HepG2 (cell line): Measurements from ENCODE around the gene RERE. TPM values are rescaled to one million over a fixed set of nuclear protein-coding genes. Genes with fewer than 3 reads are reported as not detected.

ENCODE experiments used
- ATAC-seq: fragments of 200-7000 bp; cut with Tn5 transposase; 3 replicates; pipeline ENCODE4 v1.9.1; 2020; ENCODE audit warnings: mild to moderate bottlenecking, moderate library complexity
- BruUV-seq: library from RNA; stranded (reverse); fragments of 400-500 nt; replicated peaks from 2 replicates; lab custom pipeline; 2021; lab: Mats Ljungman, UMichigan
- CTCF ChIA-PET: fragments of 300-600 bp; formaldehyde crosslinking; extraction: SDS; loops from one replicate; lab custom pipeline; 2021; ENCODE audit warnings: low total read pairs, inconsistent platforms, low intra/inter-chr PET ratio; lab: Yijun Ruan, JAX
- POLR2A ChIA-PET: fragments of 350-600 bp; sonication (Branson Sonifier 250); formaldehyde crosslinking; loops from one replicate; lab custom pipeline; 2020; ENCODE audit warnings: antibody characterized with exemption, inconsistent platforms; lab: Yijun Ruan, JAX
- DNase-seq: peaks from one replicate; pipeline ENCODE4 v3.0.0-alpha.2; 2015; ENCODE audit warnings: low spot score
- FAIRE-seq: peaks from 3 replicates; lab custom pipeline; 2011; peaks lifted over from hg19 to GRCh38; lab: Jason Lieb, UNC
- H2AFZ ChIP-seq: one replicate; pipeline ENCODE4 v1.6.1; 2011; ENCODE audit warnings: low read length, inconsistent platforms
- H3K27ac ChIP-seq: fragments of 300-600 bp; 3 replicates; pipeline ENCODE4 v1.8.0; 2011; ENCODE audit warnings: mixed run types, mild to moderate bottlenecking, mixed read lengths, low read length, inconsistent platforms; ENCODE audit not compliant: insufficient read depth; ENCODE audit errors: extremely low read length
- H3K27me3 ChIP-seq, 2 experiments: fragments of 200-600 bp in 1 of 2; 2 replicates in 1 of 2; 3 replicates in 1 of 2; pipeline versions ENCODE4 v1.6.0 to v1.8.0; 2011; ENCODE audit warnings: low read length in 2 of 2, mild to moderate bottlenecking in 2 of 2, moderate library complexity in 2 of 2, inconsistent platforms in 1 of 2; ENCODE audit not compliant: insufficient read depth in 2 of 2, control insufficient read depth in 1 of 2
- H3K36me3 ChIP-seq, 2 experiments: fragments of 200-600 bp in 1 of 2; replicated peaks in 1 of 2; 2 replicates in 1 of 2; 3 replicates in 1 of 2; pipeline versions ENCODE4 v1.5.1 to v1.8.0; 2011; ENCODE audit warnings: low read length in 2 of 2, inconsistent platforms in 1 of 2; ENCODE audit not compliant: insufficient read depth in 2 of 2, control insufficient read depth in 1 of 2
- H3K4me1 ChIP-seq: 2 replicates; pipeline ENCODE4 v1.5.1; 2012; ENCODE audit warnings: low read length, inconsistent platforms; ENCODE audit not compliant: insufficient read depth
- H3K4me2 ChIP-seq: 2 replicates; pipeline ENCODE4 v1.6.0; 2011; ENCODE audit warnings: low read depth, low read length, inconsistent platforms
- H3K4me3 ChIP-seq, 3 experiments: fragments of 200-600 bp in 1 of 3; sonication (generic), shearing (Covaris generic) in 1 of 3; replicated peaks in 1 of 3; 2 replicates each; pipeline ENCODE4 v1.5.1; 2011 to 2016; ENCODE audit warnings: low read length in 3 of 3, inconsistent platforms in 2 of 3, low read depth in 2 of 3, mild to moderate bottlenecking in 2 of 3, control low read depth in 1 of 3, mixed read lengths in 1 of 3; ENCODE audit not compliant: insufficient read depth in 1 of 3
- H3K79me2 ChIP-seq: one replicate; pipeline ENCODE4 v1.6.1; 2011; ENCODE audit warnings: low read length, inconsistent platforms; ENCODE audit not compliant: insufficient read depth
- H3K9ac ChIP-seq: 2 replicates; pipeline ENCODE4 v1.6.0; 2011; ENCODE audit warnings: mild to moderate bottlenecking, low read depth, low read length, inconsistent platforms; ENCODE audit not compliant: insufficient read depth
- H3K9me3 ChIP-seq: 2 replicates; pipeline ENCODE4 v1.5.1; 2012; ENCODE audit warnings: mild to moderate bottlenecking, low read length
- H4K20me1 ChIP-seq: 2 replicates; pipeline ENCODE4 v1.6.0; 2011; ENCODE audit warnings: inconsistent platforms, mild to moderate bottlenecking, low read length, moderate library complexity; ENCODE audit not compliant: insufficient read depth
- CAMTA2 ChIP-seq: sonication (generic); formaldehyde crosslinking; IDR thresholded peaks from 2 replicates; pipeline ENCODE4 v1.4.0; 2020; ENCODE audit warnings: mild to moderate bottlenecking, missing genetic modification reagents, borderline replicate concordance
- DPF2 ChIP-seq: sonication (generic); formaldehyde crosslinking; IDR thresholded peaks from 2 replicates; pipeline ENCODE4 v1.4.0; 2020; ENCODE audit warnings: mild to moderate bottlenecking, low read depth, missing genetic modification reagents, borderline replicate concordance
- FUBP1 ChIP-seq: sonication (generic); formaldehyde crosslinking; IDR thresholded peaks from 2 replicates; pipeline ENCODE4 v1.5.1; 2020; ENCODE audit warnings: missing genetic modification reagents, mild to moderate bottlenecking, borderline replicate concordance
- GFI1 ChIP-seq: sonication (generic); formaldehyde crosslinking; IDR thresholded peaks from 2 replicates; pipeline ENCODE4 v1.5.0; 2020; ENCODE audit warnings: missing genetic modification reagents, mild to moderate bottlenecking, borderline replicate concordance
- GMEB1 ChIP-seq: sonication (generic); formaldehyde crosslinking; IDR thresholded peaks from 2 replicates; pipeline ENCODE4 v1.5.1; 2020; ENCODE audit warnings: missing genetic modification reagents, mild to moderate bottlenecking, borderline replicate concordance
- NFYC ChIP-seq: IDR thresholded peaks from 2 replicates; pipeline ENCODE4 v1.6.1; 2016; ENCODE audit warnings: missing genetic modification reagents, missing compliant biosample characterization
- SOX13 ChIP-seq, 3 experiments: fragments of 450-650 bp in 1 of 3; sonication (generic) in 1 of 3; formaldehyde crosslinking in 1 of 3; IDR thresholded peaks in 2 of 3; conservative IDR thresholded peaks in 1 of 3; 2 replicates each; pipeline versions ENCODE4 v1.5.0 to v1.6.1; 2016 to 2020; ENCODE audit warnings: antibody characterized with exemption in 1 of 3, mild to moderate bottlenecking in 1 of 3, missing compliant biosample characterization in 1 of 3, missing genetic modification reagents in 1 of 3, moderate library complexity in 1 of 3
- ZBTB7A ChIP-seq: sonication (generic); formaldehyde crosslinking; IDR thresholded peaks from 2 replicates; pipeline ENCODE4 v1.8.0; 2022; ENCODE audit warnings: mild to moderate bottlenecking, missing genetic modification reagents
- ZNF207 ChIP-seq: fragments of 450-650 bp; IDR thresholded peaks from 2 replicates; pipeline ENCODE4 v1.6.1; 2016; ENCODE audit warnings: antibody characterized with exemption, borderline replicate concordance
- ZSCAN30 ChIP-seq: sonication (generic); formaldehyde crosslinking; IDR thresholded peaks from 2 replicates; pipeline ENCODE4 v1.5.0; 2020; ENCODE audit warnings: mild to moderate bottlenecking, missing genetic modification reagents
- WGBS: methylation state at CpG from one replicate; pipeline ENCODE4 v1.1.6; 2017; ENCODE audit warnings: low lambda C conversion rate; 5-methylcytosine and 5-hydroxymethylcytosine counted together
- in situ Hi-C: cut with HindIII; loops from 2 replicates; pipeline ENCODE4 v1.10.0; 2017; ENCODE audit warnings: low pct_unique_long_range_greater_than_20kb; ENCODE audit not compliant: extremely low pct_ligation_motif_present
- intact Hi-C: fragments of 100-400 bp; cut with micrococcal nuclease; formaldehyde crosslinking; loops from one replicate; pipeline ENCODE4 v1.10.0; 2022; ENCODE audit not compliant: unreplicated experiment
- polyA plus RNA-seq, 8 experiments: library from polyadenylated mRNA; depleted of rRNA in 3 of 8; stranded (reverse) in 7 of 8; unstranded in 1 of 8; fragments of >200 nt; fragmentation: Illumina TruSeq in 4 of 8; extraction: Trizol in 4 of 8; gene quantifications; 2 replicates each; pipeline versions ENCODE4 v1.2.1 to v1.2.3, GENCODE V29; 2011 to 2016; ENCODE audit warnings: low read depth in 4 of 8, missing spikeins in 1 of 8, mixed read lengths in 1 of 8; ENCODE audit not compliant: insufficient read depth in 1 of 8
- total RNA-seq, 5 experiments: library from RNA; depleted of rRNA; stranded (reverse); fragments of >200 nt; fragmentation: Illumina TruSeq; extraction: Trizol; gene quantifications; 2 replicates each; pipeline ENCODE4 v1.2.3, GENCODE V29; 2016; ENCODE audit warnings: low read depth in 1 of 5
- TF ChIP-seq, protein P1 (sequence below): sonication (generic); formaldehyde crosslinking; IDR thresholded peaks from 2 replicates; pipeline ENCODE4 v1.5.0; 2020; ENCODE audit warnings: mild to moderate bottlenecking, missing genetic modification reagents, borderline replicate concordance

RERE gene
- total and polyA plus RNA-seq, 2 of the 13 experiments (the other 11 are each of a cell fraction or from before 2014, with no cell fraction given), result 18.3 to 21.9 TPM

GRCh38 chr1:8723010-8723409 lies 94.4 kb downstream of the RERE start:
- no peaks in the 10 kb centered on the region for H3K36me3 ChIP-seq
- no peak overlapping the region for H3K4me3 ChIP-seq
- ATAC-seq (no peak), DNase-seq (no peak), FAIRE-seq (no peak)
- no peak overlapping the region for H3K4me2 ChIP-seq
- intact Hi-C loops (no loop called here), in situ Hi-C loops (no loop called here)
- peaks cover 80% of the 10 kb centered on the region for H3K79me2 ChIP-seq
- 82% methylated on average over 2 of the region's 2 CpGs for WGBS
- no peak overlapping the region for H2AFZ ChIP-seq
- H3K4me1 ChIP-seq, result peaks cover 55% of the 10 kb centered on the region
- no peaks in the 10 kb centered on the region for H4K20me1 ChIP-seq
- no peak overlapping the region for H3K27ac ChIP-seq
- H3K9me3 ChIP-seq, result no peaks in the 10 kb centered on the region
- ChIA-PET CTCF (no interaction called here), POLR2A (interaction anchor here (1.1 kb wide), 1 partner anchor 19 kb away, joined by 3 read pairs; no protein-coding TSS in a partner anchor)
- no TSS peak for BruUV-seq
- no peak overlapping the region for H3K9ac ChIP-seq
- no peaks in the 10 kb centered on the region for H3K27me3 ChIP-seq
- TF ChIP-seq, protein P1, sequence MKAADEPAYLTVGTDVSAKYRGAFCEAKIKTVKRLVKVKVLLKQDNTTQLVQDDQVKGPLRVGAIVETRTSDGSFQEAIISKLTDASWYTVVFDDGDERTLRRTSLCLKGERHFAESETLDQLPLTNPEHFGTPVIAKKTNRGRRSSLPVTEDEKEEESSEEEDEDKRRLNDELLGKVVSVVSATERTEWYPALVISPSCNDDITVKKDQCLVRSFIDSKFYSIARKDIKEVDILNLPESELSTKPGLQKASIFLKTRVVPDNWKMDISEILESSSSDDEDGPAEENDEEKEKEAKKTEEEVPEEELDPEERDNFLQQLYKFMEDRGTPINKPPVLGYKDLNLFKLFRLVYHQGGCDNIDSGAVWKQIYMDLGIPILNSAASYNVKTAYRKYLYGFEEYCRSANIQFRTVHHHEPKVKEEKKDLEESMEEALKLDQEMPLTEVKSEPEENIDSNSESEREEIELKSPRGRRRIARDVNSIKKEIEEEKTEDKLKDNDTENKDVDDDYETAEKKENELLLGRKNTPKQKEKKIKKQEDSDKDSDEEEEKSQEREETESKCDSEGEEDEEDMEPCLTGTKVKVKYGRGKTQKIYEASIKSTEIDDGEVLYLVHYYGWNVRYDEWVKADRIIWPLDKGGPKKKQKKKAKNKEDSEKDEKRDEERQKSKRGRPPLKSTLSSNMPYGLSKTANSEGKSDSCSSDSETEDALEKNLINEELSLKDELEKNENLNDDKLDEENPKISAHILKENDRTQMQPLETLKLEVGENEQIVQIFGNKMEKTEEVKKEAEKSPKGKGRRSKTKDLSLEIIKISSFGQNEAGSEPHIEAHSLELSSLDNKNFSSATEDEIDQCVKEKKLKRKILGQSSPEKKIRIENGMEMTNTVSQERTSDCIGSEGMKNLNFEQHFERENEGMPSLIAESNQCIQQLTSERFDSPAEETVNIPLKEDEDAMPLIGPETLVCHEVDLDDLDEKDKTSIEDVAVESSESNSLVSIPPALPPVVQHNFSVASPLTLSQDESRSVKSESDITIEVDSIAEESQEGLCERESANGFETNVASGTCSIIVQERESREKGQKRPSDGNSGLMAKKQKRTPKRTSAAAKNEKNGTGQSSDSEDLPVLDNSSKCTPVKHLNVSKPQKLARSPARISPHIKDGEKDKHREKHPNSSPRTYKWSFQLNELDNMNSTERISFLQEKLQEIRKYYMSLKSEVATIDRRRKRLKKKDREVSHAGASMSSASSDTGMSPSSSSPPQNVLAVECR (CRISPR knock-in tag), result no peak
- TF ChIP-seq ZSCAN30 (CRISPR knock-in tag) (no peak), DPF2 (CRISPR knock-in tag) (no peak), GFI1 (CRISPR knock-in tag) (no peak), CAMTA2 (CRISPR knock-in tag) (no peak), NFYC (CRISPR knock-in tag) (no peak), FUBP1 (no peak), ZBTB7A (no peak), GMEB1 (CRISPR knock-in tag) (no peak), ZNF207 (no peak), SOX13 (IDR thresholded peaks at IDR 0.05) (no peak), SOX13 (CRISPR knock-in tag; conservative IDR thresholded peaks at IDR 0.05 in 1 of 2, IDR thresholded peaks at IDR 0.05 in 1 of 2) (no peak)
